ENCODE results near the gene COA7. TPM values are rescaled to one million over a fixed set of nuclear protein-coding genes. Genes with fewer than 3 reads are reported as not detected.
A peak's percentile ranks its signal among the peaks of the same experiment; 100 is the strongest.
"Not testable (repeated sequence)": the region's sequence is repeated elsewhere in the genome, so short reads cannot be mapped to it uniquely, and the experiment has no call there.

COA7 gene
- total RNA-seq, 3 donors from 2014 or later: 18.6 to 22.0 (median 20.3) TPM

GRCh38 chr1:52726265-52727113, 28.3 kb upstream of the COA7 start, which contains the start of gene ZYG11B:
Gene ZYG11B, plus strand, starts transcription at chr1:52726453. Its CDS starts 201 bp downstream, at chr1:52726654.
- peak; percentile 94 to 96 (median 95) for DNase-seq
- intact Hi-C loops (cut with DNase I, micrococcal nuclease): no loop called here
- Histone ChIP-seq H3K4me1 (ENCODE audit: low read depth) (no peaks in the 10 kb centered on the region), H3K4me3 (peak within 1 kb of the TSS; percentile 83), H3K9me3 (no peaks in the 10 kb centered on the region), H3K36me3 (ENCODE audit: low read depth) (no peaks in the 10 kb centered on the region)
- peak; percentile 99 for ATAC-seq
- TF ChIP-seq, protein P1, sequence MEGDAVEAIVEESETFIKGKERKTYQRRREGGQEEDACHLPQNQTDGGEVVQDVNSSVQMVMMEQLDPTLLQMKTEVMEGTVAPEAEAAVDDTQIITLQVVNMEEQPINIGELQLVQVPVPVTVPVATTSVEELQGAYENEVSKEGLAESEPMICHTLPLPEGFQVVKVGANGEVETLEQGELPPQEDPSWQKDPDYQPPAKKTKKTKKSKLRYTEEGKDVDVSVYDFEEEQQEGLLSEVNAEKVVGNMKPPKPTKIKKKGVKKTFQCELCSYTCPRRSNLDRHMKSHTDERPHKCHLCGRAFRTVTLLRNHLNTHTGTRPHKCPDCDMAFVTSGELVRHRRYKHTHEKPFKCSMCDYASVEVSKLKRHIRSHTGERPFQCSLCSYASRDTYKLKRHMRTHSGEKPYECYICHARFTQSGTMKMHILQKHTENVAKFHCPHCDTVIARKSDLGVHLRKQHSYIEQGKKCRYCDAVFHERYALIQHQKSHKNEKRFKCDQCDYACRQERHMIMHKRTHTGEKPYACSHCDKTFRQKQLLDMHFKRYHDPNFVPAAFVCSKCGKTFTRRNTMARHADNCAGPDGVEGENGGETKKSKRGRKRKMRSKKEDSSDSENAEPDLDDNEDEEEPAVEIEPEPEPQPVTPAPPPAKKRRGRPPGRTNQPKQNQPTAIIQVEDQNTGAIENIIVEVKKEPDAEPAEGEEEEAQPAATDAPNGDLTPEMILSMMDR (IDR thresholded peaks at IDR 0.05): no peak

GRCh38 chr1:52725903-52726264, 27.7 kb upstream of the COA7 start:
- no peak for ATAC-seq

GRCh38 chr1:52723260-52723659, 25.1 kb upstream of the COA7 start:
- TF ChIP-seq, protein P1 (IDR thresholded peaks at IDR 0.05): no peak
- Histone ChIP-seq H3K4me3 (no peak overlapping the region), H3K9me3 (no peaks in the 10 kb centered on the region), H3K4me1 (ENCODE audit: low read depth) (no peaks in the 10 kb centered on the region), H3K36me3 (ENCODE audit: low read depth) (no peaks in the 10 kb centered on the region)
- intact Hi-C loops (cut with DNase I, micrococcal nuclease): no loop called here
- DNase-seq (no peak), ATAC-seq (no peak)

More at GRCh38 chr1:52725903-52726264, 27.7 kb upstream of the COA7 start:
- Histone ChIP-seq H3K4me3 (no peak overlapping the region), H3K4me1 (ENCODE audit: low read depth) (no peaks in the 10 kb centered on the region), H3K9me3 (no peaks in the 10 kb centered on the region), H3K36me3 (ENCODE audit: low read depth) (no peaks in the 10 kb centered on the region)
- intact Hi-C loops (cut with DNase I, micrococcal nuclease): no loop called here
- DNase-seq: no peak
- TF ChIP-seq, protein P1 (IDR thresholded peaks at IDR 0.05): no peak

GRCh38 chr1:52715296-52715695, 17.1 kb upstream of the COA7 start:
- H3K4me1 ChIP-seq (ENCODE audit: low read depth); H3K9me3 ChIP-seq; H3K36me3 ChIP-seq (ENCODE audit: low read depth); ATAC-seq; H3K4me3 ChIP-seq; intact Hi-C loops (cut with DNase I, micrococcal nuclease); DNase-seq: not testable (repeated sequence)

DNA sequence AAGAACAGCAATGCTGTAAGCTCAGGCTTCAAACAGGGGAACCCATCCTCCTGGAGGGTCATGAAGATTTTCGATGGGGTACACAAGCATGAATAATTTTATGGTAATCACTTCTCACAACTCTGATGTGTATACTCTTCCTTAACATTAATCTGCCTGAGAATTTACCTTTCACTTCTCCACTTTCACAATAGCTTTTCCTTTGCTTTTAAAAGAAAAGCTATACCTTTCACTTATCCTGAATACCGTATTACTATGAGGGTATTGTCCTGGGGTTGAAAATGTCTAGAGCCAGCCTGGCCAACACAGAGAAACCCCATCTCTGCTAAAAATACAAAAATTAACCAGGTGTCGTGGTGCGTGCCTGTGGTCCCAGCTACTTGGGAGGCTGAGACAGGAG, 15.4 kb upstream of the COA7 start:
- intact Hi-C loops (cut with DNase I, micrococcal nuclease): no loop called here
- Histone ChIP-seq H3K9me3 (no peaks in the 10 kb centered on the region), H3K4me3 (no peak overlapping the region), H3K4me1 (ENCODE audit: low read depth) (no peaks in the 10 kb centered on the region), H3K36me3 (ENCODE audit: low read depth) (no peaks in the 10 kb centered on the region)
- DNase-seq: no peak
- TF ChIP-seq, protein P1 (IDR thresholded peaks at IDR 0.05): no peak
- ATAC-seq: no peak

DNA sequence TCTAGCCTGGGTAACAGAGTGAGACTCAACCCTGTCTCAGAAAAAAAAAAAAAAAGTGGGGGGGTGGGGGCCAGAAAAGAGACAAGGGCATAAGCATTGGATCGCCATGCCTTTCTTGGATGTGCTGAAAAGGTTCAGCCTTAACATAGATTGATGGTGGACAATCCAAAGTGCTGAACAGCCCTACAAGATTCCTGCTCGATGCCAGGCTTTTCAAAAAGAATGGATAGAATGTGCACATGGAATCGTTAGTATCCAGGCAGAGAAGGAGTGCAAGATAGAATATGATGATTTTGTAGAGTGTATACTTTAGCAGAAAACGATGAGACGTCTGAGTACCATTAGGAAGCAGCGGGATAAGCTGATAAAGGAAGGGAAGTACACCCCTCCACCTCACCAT, 10.9 kb upstream of the COA7 start:
- intact Hi-C loops (cut with DNase I, micrococcal nuclease): no loop called here
- ATAC-seq: no peak

More for the DNA sequence above, 10.9 kb upstream of the COA7 start:
- no peaks in the 10 kb centered on the region for H3K9me3 ChIP-seq
- H3K4me1 ChIP-seq (ENCODE audit: low read depth): peaks cover 12% of the 10 kb centered on the region
- DNase-seq: no peak
- TF ChIP-seq, protein P1 (IDR thresholded peaks at IDR 0.05): no peak
- H3K36me3 ChIP-seq (ENCODE audit: low read depth): no peaks in the 10 kb centered on the region
- H3K4me3 ChIP-seq: no peak overlapping the region

Data from mucosa of descending colon (tissue), 3 donors.